Lung (tissue), 12 donors: ENCODE measurements around the gene SERTAD1. TPM values are rescaled to one million over a fixed set of nuclear protein-coding genes. Genes with fewer than 3 reads are reported as not detected.

ENCODE experiments used
- ATAC-seq: fragments of 200-7000 bp; cut with Tn5 transposase; one replicate; pipeline ENCODE4 v1.9.1; 2020; ENCODE audit warnings: moderate number of reproducible peaks; ENCODE audit not compliant: insufficient read depth, low FRiP score
- DNase-seq, 3 donors: peaks; one replicate each; pipeline ENCODE4 v3.0.0-alpha.2; 2013 to 2017
- H3K27ac ChIP-seq, 2 donors: one replicate each; pipeline ENCODE4 v1.5.1; 2013; ENCODE audit warnings: mild to moderate bottlenecking in 2 of 2, moderate library complexity in 2 of 2, control low read depth in 1 of 2, inconsistent platforms in 1 of 2, low read depth in 1 of 2, low read length in 1 of 2
- H3K27me3 ChIP-seq, 3 donors: one replicate each; pipeline ENCODE4 v1.5.1; 2013; ENCODE audit warnings: low read length in 2 of 3; ENCODE audit not compliant: control insufficient read depth in 3 of 3, insufficient read depth in 3 of 3
- H3K36me3 ChIP-seq, 4 donors: one replicate each; pipeline ENCODE4 v1.5.1; 2013; ENCODE audit warnings: low read length in 4 of 4, mild to moderate bottlenecking in 1 of 4, moderate library complexity in 1 of 4; ENCODE audit not compliant: control insufficient read depth in 4 of 4, insufficient read depth in 4 of 4
- H3K4me1 ChIP-seq, 5 donors: one replicate each; pipeline ENCODE4 v1.5.1; 2013; ENCODE audit warnings: low read length in 5 of 5, mild to moderate bottlenecking in 2 of 5, moderate library complexity in 1 of 5; ENCODE audit not compliant: control insufficient read depth in 5 of 5, insufficient read depth in 5 of 5
- H3K4me3 ChIP-seq: one replicate; pipeline ENCODE4 v1.5.1; 2013; ENCODE audit warnings: mild to moderate bottlenecking, control low read depth, moderate library complexity
- H3K9ac ChIP-seq, 2 donors: one replicate each; pipeline ENCODE4 v1.5.1; 2013; ENCODE audit warnings: low read length in 2 of 2, control low read depth in 1 of 2; ENCODE audit not compliant: insufficient read depth in 1 of 2
- H3K9me3 ChIP-seq, 4 donors: one replicate each; pipeline ENCODE4 v1.5.1; 2013; ENCODE audit warnings: low read length in 3 of 4, mild to moderate bottlenecking in 1 of 4, moderate library complexity in 1 of 4; ENCODE audit not compliant: control insufficient read depth in 4 of 4, insufficient read depth in 3 of 4
- WGBS, 2 donors: extraction: QIAGEN DNeasy Blood & Tissue Kit; methylation state at CpG; one replicate each; pipeline ENCODE4 v1.1.7; 2013; 5-methylcytosine and 5-hydroxymethylcytosine counted together
- polyA plus RNA-seq, 2 donors: library from polyadenylated mRNA; stranded (reverse); fragments of 200-250 nt; gene quantifications; one replicate each; pipeline ENCODE4 v1.2.1, GENCODE V29; 2013
- total RNA-seq, 2 donors: library from RNA; depleted of rRNA in 1 of 2; stranded (reverse); fragments of >200 nt in 1 of 2; gene quantifications; one replicate each; pipeline ENCODE4 v1.2.1, GENCODE V29; 2014 to 2021
- TF ChIP-seq, protein P1 (sequence below): IDR thresholded peaks from 2 replicates; pipeline ENCODE4 v1.5.1; 2012; ENCODE audit warnings: mild to moderate bottlenecking; ENCODE audit errors: control extremely low read depth, extremely low read depth
- donor health status: control.
- donor health status: control.
- donor health status: Bipolar disorder and iron deficiency.
- donor health status: healthy.
- donor health status: DM: yes; HTN: yes; CAD: no.

Gene SERTAD1
- total and polyA plus RNA-seq, 4 donors, result 10.8 to 37.9 (median 24.2) TPM

DNA sequence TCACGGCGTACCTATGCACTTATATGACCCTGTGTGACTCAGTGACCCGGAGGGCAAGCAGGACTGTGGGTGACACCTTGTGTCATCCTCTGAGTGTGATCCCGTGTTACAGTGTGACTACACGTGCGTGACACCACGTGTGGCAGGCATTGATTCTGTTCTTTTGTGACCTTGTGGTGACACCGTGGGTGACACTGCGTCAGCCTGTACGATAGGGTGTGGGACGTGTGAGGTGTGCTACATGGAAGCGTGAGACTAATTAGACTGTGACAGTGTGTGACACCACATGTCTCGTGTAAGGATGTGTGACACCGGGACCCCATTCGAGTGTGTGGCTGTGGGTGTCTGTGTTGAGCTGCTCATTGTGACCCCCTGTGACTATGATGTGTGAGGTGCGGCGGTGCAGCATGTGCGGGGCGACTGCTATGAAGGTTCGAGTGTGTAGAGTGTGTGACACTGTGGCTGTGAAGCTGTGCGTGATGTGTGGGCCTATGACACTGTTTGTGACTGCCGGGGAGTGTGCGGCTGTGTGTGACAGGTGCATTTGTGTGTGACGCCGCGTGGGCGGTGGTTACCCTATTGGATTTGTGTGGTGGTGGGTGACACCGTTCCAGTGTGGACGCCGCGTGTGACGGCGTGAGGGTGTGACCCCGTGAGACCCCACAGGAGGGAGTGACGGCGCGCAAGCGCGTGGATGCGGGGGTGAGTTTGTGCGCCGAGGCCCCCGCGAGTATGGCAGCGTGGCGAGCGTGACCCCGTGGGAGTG, 40.6 kb upstream of the SERTAD1 start:
- peak; percentile 0 for ATAC-seq
- peak overlapping the region in 1 of 2 donors; percentile 65 for H3K9ac ChIP-seq
- peaks cover 5 to 19% (median 13%) of the 10 kb centered on the region in 5 donors for H3K4me1 ChIP-seq
- 10 to 20% methylated on average over 48 of the region's 48 CpGs for WGBS, 2 donors
- DNase-seq, result peak in 1 of 3 donors; percentile 33
- peak overlapping the region; percentile 23 for H3K4me3 ChIP-seq
- TF ChIP-seq, protein P1, sequence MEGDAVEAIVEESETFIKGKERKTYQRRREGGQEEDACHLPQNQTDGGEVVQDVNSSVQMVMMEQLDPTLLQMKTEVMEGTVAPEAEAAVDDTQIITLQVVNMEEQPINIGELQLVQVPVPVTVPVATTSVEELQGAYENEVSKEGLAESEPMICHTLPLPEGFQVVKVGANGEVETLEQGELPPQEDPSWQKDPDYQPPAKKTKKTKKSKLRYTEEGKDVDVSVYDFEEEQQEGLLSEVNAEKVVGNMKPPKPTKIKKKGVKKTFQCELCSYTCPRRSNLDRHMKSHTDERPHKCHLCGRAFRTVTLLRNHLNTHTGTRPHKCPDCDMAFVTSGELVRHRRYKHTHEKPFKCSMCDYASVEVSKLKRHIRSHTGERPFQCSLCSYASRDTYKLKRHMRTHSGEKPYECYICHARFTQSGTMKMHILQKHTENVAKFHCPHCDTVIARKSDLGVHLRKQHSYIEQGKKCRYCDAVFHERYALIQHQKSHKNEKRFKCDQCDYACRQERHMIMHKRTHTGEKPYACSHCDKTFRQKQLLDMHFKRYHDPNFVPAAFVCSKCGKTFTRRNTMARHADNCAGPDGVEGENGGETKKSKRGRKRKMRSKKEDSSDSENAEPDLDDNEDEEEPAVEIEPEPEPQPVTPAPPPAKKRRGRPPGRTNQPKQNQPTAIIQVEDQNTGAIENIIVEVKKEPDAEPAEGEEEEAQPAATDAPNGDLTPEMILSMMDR, result no peak
- no peaks in the 10 kb centered on the region for H3K36me3 ChIP-seq
- H3K27me3 ChIP-seq, result peaks cover 4 to 19% (median 12%) of the 10 kb centered on the region in 3 donors
- peak overlapping the region; percentile 55 to 64 for H3K27ac ChIP-seq
- H3K9me3 ChIP-seq, result no peaks in the 10 kb centered on the region

DNA sequence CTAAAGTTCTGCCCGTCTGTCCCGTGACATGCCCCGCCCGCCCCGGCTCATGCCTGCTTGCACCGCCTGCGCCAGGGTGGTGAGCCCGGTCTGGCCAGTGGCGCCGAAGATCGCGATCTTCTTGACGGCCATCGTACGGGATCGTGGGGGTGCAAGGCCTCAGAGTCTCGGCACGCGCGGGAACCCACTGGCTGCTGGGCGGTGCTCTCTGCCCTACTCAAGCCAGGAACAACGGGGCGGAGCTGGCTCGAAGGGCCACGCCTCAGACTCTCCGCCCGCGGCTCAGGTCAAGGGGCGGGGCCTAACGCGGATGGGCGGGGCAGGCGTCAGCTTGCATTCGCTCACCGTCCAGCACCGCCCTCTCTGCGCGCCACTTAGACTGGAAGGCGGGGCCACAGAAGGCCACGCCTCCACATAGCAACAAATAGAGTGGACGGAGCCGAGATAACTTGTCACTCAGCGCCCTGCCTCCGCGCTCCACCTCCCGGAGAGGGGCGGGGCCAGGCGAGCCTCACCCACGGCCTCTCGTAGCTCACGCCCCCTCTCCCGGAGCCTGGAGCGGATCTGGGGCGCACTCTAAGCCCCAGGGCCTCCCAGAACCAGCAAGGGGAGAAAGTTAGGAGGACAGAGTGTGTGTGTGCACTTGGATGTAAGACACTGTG, 39.9 kb upstream of the SERTAD1 start, which contains the start of gene BLVRB:
BLVRB (minus strand) TSS at position 189 of the 662 bp plus-strand sequence; CDS start at position 132, 57 bp downstream.
- H3K9ac ChIP-seq, result peak within 1 kb of the TSS in 1 of 2 donors; percentile 65
- H3K4me3 ChIP-seq, result peak within 1 kb of the TSS; percentile 69
- H3K36me3 ChIP-seq, result no peaks in the 10 kb centered on the region
- TF ChIP-seq, protein P1, result no peak
- H3K4me1 ChIP-seq, result peaks cover 5 to 19% (median 14%) of the 10 kb centered on the region in 5 donors
- no peaks in the 10 kb centered on the region for H3K9me3 ChIP-seq
- H3K27ac ChIP-seq, result peak within 1 kb of the TSS; percentile 82 to 91
- ATAC-seq (peak; percentile 96), DNase-seq (peak; percentile 99 to 100 (median 99))
- peaks cover 4 to 19% (median 12%) of the 10 kb centered on the region in 3 donors for H3K27me3 ChIP-seq
- WGBS, 2 donors, result 0 to 1% methylated on average over 47 to 54 of the region's 54 CpGs

DNA sequence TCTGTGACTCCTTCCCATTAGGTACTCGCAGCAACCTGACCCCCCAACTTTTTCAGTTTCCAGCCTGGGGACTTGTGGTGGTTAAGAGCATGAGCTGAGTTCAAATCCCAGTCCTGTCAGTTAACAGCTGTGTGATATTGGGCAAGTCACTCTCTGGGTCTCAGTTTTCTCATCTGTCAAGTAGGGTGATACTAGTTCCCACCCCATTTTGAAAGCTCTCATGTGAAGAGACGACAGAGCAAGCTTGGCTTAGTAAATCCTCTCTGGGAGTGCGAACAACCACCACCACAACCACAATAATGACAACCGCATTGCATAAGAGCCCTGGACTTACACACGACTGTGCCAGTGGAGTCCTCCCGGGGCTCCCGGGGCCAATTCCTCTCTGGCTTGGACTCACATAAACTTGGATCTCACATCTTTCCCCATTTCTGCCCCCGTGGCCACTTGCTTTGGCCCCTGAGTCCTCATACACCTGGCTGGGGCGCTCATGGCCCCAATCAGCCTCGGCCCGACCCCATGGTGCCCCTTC, 39.3 kb upstream of the SERTAD1 start:
- peak; percentile 5 for ATAC-seq
- H3K9me3 ChIP-seq, result no peaks in the 10 kb centered on the region
- 9 to 14% methylated on average over 11 of the region's 11 CpGs for WGBS, 2 donors
- peak in 2 of 3 donors; percentile 18 to 60 for DNase-seq
- peak overlapping the region; percentile 82 to 91 for H3K27ac ChIP-seq
- H3K9ac ChIP-seq, result peak overlapping the region in 1 of 2 donors; percentile 43
- H3K4me1 ChIP-seq, result peaks cover 5 to 19% (median 14%) of the 10 kb centered on the region in 5 donors
- peak overlapping the region; percentile 69 for H3K4me3 ChIP-seq
- TF ChIP-seq, protein P1, result no peak
- H3K36me3 ChIP-seq, result no peaks in the 10 kb centered on the region
- H3K27me3 ChIP-seq, result peaks cover 4 to 19% (median 12%) of the 10 kb centered on the region in 3 donors
